ENCODE results near the gene CFAP157. TPM values are rescaled to one million over a fixed set of nuclear protein-coding genes. Genes with fewer than 3 reads are reported as not detected.
A peak's percentile ranks its signal among the peaks of the same experiment; 100 is the strongest.

Gene CFAP157
- total and polyA plus RNA-seq, 2 of the 13 experiments (the other 11 are each of a cell fraction or from before 2014, with no cell fraction given) = 0.07 TPM; not detected in 1

DNA sequence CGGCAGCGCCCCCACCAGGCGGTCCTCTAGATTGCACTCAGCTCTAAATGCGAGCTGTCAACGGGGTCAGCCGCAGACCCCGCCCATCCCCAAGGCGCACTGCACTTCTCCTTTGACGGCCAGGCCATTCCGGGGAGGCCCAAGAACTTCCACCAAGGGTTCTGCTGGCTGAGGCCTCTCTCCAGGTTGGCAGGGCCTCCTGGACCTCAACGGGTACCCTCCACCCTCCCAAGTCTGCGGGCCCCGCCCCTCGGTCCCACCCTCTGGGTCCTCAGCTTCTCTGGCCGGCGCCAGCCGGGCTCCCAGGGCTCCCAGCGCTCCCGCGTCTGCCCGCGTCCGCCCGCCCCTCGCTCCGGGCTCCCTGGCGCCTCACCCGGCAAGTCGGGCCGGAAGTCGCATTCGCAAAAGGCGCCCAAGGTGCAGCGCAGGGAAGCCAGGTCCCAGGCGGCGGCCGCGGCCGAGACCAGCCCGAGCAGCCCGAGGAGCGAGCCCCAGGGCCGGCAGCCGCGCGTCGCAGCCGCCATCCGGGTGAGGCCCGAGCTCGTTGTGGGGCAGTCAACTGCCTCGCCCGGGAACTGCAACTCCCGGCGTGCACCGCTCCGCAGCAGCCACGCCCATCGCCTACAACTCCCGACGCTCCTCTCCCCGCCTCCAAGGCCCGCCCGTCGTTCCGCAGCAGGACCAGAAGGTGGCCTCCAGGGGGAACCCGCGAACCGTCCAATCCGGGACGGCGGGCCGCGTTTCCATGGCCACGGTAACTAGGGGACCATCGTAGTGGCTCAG is 28.1 kb downstream of the CFAP157 start, which contains the start of gene TOR2A (continued):
- TF ChIP-seq NFIB (CRISPR knock-in tag; IDR thresholded peaks at IDR 0.05; ENCODE audit: borderline replicate concordance) (no peak), ZNF883 (CRISPR knock-in tag; IDR thresholded peaks at IDR 0.05; ENCODE audit: not compliant biosample characterization) (no peak), RARG (CRISPR knock-in tag; IDR thresholded peaks at IDR 0.05; ENCODE audit: low read depth) (peak; percentile 78; the same call in 1 of the 2 replicates), CREB1 (IDR thresholded peaks at IDR 0.05) (peak; percentile 80), CREB1 (CRISPR knock-in tag; IDR thresholded peaks at IDR 0.05) (no peak), SIX4 (CRISPR knock-in tag; IDR thresholded peaks at IDR 0.05) (no peak), SRSF1 (optimal IDR thresholded peaks at IDR 0.05; ENCODE audit: low read depth, low read length) (no peak), NCOR1 (IDR thresholded peaks at IDR 0.05; ENCODE audit: borderline replicate concordance, low read length) (no peak), MBNL3 (CRISPR knock-in tag; conservative IDR thresholded peaks at IDR 0.05) (no peak), ZBTB38 (CRISPR knock-in tag; IDR thresholded peaks at IDR 0.05) (peak; percentile 12; the same call in 1 of the 2 replicates), ELF3 (CRISPR knock-in tag; IDR thresholded peaks at IDR 0.05) (peak; percentile 57), IRF2 (CRISPR knock-in tag; IDR thresholded peaks at IDR 0.05) (peak; percentile 89), NKX3-1 (CRISPR knock-in tag; IDR thresholded peaks at IDR 0.05) (no peak), RBM39 (IDR thresholded peaks at IDR 0.05; ENCODE audit: low read depth, low read length, poor library complexity, severe bottlenecking) (peak; percentile 80), ZMYM4 (CRISPR knock-in tag; IDR thresholded peaks at IDR 0.05) (peak; percentile 47; the same call in 1 of the 2 replicates), MAF1 (CRISPR knock-in tag; IDR thresholded peaks at IDR 0.05; ENCODE audit: borderline replicate concordance) (no peak), FOXJ3 (CRISPR knock-in tag; IDR thresholded peaks at IDR 0.05; ENCODE audit: borderline replicate concordance) (no peak), CEBPG (CRISPR knock-in tag; IDR thresholded peaks at IDR 0.05) (no peak; the same call in 1 of the 2 replicates), RARA (CRISPR knock-in tag; IDR thresholded peaks at IDR 0.05) (no peak), ZNF841 (CRISPR knock-in tag; IDR thresholded peaks at IDR 0.05; ENCODE audit: borderline replicate concordance) (no peak), TBP (CRISPR knock-in tag; IDR thresholded peaks at IDR 0.05) (no peak), ZNF510 (CRISPR knock-in tag; IDR thresholded peaks at IDR 0.05; ENCODE audit: low read depth) (peak; percentile 78), ATF1 (CRISPR knock-in tag; IDR thresholded peaks at IDR 0.05) (no peak), NR1H2 (CRISPR knock-in tag; IDR thresholded peaks at IDR 0.05; ENCODE audit: borderline replicate concordance, low read depth) (no peak)
- TF ChIP-seq, protein P1, sequence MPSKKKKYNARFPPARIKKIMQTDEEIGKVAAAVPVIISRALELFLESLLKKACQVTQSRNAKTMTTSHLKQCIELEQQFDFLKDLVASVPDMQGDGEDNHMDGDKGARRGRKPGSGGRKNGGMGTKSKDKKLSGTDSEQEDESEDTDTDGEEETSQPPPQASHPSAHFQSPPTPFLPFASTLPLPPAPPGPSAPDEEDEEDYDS (CRISPR knock-in tag; IDR thresholded peaks at IDR 0.05) = peak; percentile 36; the same call in 1 of the 2 replicates
- TF ChIP-seq, protein P2, sequence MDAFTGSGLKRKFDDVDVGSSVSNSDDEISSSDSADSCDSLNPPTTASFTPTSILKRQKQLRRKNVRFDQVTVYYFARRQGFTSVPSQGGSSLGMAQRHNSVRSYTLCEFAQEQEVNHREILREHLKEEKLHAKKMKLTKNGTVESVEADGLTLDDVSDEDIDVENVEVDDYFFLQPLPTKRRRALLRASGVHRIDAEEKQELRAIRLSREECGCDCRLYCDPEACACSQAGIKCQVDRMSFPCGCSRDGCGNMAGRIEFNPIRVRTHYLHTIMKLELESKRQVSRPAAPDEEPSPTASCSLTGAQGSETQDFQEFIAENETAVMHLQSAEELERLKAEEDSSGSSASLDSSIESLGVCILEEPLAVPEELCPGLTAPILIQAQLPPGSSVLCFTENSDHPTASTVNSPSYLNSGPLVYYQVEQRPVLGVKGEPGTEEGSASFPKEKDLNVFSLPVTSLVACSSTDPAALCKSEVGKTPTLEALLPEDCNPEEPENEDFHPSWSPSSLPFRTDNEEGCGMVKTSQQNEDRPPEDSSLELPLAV (CRISPR knock-in tag; conservative IDR thresholded peaks at IDR 0.05; ENCODE audit: low read depth) = no peak
- TF ChIP-seq, protein P3, sequence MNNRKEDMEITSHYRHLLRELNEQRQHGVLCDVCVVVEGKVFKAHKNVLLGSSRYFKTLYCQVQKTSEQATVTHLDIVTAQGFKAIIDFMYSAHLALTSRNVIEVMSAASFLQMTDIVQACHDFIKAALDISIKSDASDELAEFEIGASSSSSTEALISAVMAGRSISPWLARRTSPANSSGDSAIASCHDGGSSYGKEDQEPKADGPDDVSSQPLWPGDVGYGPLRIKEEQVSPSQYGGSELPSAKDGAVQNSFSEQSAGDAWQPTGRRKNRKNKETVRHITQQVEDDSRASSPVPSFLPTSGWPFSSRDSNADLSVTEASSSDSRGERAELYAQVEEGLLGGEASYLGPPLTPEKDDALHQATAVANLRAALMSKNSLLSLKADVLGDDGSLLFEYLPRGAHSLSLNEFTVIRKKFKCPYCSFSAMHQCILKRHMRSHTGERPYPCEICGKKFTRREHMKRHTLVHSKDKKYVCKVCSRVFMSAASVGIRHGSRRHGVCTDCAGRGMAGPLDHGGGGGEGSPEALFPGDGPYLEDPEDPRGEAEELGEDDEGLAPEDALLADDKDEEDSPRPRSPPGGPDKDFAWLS (CRISPR knock-in tag; IDR thresholded peaks at IDR 0.05; ENCODE audit: borderline replicate concordance) = peak; percentile 92; the same call in 1 of the 2 replicates
- TF ChIP-seq, protein P4, sequence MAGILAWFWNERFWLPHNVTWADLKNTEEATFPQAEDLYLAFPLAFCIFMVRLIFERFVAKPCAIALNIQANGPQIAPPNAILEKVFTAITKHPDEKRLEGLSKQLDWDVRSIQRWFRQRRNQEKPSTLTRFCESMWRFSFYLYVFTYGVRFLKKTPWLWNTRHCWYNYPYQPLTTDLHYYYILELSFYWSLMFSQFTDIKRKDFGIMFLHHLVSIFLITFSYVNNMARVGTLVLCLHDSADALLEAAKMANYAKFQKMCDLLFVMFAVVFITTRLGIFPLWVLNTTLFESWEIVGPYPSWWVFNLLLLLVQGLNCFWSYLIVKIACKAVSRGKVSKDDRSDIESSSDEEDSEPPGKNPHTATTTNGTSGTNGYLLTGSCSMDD (CRISPR knock-in tag; IDR thresholded peaks at IDR 0.05) = no peak
